ENCODE measurements around the gene CEP63. TPM values are rescaled to one million over a fixed set of nuclear protein-coding genes. Genes with fewer than 3 reads are reported as not detected.

Gene CEP63
- total RNA-seq, 2 donors from 2014 or later: 19.2 to 30.0 TPM

DNA sequence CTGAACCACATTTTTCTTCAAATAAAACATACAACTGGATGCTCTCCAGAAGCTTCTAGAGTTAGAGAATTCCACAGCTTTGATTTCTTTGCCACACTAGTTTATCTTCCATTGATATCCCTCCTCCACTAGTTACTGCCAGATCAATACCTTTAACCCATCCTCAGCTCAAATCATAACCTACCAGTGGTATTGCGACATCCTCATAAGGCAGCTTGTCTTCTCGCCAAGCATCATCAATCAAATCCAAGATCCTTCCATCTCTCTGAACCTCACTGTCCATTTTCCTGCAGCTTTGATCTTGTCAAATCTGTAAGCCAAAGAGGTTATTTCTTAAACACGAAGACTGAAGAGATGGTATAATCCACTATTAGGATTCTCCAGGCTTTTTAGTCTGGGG is 3.2 kb upstream of the CEP63 start:
- no peak for ATAC-seq
- Histone ChIP-seq H3K4me1 (peaks cover 39% of the 10 kb centered on the region), H3K27ac (peak overlapping the region in 2 of 4 donors; percentile 4 to 46), H3K36me3 (replicated peaks in 1 of 2; ENCODE audit: insufficient read depth in 1 of 2, low read depth in 2 of 2) (peaks cover 14 to 20% of the 10 kb centered on the region in 2 donors), H3K27me3 (no peaks in the 10 kb centered on the region), H3K4me3 (no peak overlapping the region), H3K9me3 (no peaks in the 10 kb centered on the region)
- 85 to 95% methylated on average over 3 of the region's 3 CpGs for WGBS, 2 donors
- TF ChIP-seq, protein P1, sequence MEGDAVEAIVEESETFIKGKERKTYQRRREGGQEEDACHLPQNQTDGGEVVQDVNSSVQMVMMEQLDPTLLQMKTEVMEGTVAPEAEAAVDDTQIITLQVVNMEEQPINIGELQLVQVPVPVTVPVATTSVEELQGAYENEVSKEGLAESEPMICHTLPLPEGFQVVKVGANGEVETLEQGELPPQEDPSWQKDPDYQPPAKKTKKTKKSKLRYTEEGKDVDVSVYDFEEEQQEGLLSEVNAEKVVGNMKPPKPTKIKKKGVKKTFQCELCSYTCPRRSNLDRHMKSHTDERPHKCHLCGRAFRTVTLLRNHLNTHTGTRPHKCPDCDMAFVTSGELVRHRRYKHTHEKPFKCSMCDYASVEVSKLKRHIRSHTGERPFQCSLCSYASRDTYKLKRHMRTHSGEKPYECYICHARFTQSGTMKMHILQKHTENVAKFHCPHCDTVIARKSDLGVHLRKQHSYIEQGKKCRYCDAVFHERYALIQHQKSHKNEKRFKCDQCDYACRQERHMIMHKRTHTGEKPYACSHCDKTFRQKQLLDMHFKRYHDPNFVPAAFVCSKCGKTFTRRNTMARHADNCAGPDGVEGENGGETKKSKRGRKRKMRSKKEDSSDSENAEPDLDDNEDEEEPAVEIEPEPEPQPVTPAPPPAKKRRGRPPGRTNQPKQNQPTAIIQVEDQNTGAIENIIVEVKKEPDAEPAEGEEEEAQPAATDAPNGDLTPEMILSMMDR (IDR thresholded peaks at IDR 0.05): no peak
- no peak for TF ChIP-seq POLR2A (IDR thresholded peaks at IDR 0.05)
- intact Hi-C loops (cut with DNase I): no loop called here
- DNase-seq: no peak

DNA sequence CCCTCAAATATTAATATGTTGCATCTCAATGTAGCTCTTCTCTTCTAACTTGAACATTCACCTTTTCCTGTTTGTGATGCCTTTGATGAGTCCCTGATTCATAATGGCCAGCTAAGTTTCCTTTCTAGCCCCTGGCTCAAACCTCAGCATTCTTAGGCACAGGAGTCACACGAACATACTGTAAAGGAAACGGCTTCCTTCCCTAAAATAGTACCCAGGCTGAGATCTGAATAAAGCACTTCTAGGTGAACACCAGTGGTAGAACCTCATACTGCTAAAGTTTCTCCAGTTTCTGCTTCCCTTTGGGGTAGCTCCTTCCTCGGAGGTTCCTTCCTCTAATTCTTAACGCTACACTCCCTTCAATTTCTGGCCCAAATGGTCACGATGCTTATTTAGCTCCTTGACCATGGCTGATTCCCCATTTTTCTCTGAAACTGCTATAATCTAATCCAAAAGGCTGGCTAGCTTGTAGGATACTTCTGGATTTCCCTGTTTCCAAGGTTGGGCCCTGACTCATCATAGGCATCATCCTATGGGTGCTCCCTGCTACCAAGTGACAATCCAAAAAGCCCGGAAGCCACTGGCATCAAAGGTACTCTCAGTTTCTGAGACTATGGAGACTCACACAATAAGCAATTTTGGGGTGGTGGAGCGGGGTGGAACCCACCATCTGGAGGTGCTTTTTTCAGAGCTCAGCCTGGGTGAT is 2.5 kb upstream of the CEP63 start:
- Histone ChIP-seq H3K9me3 (no peaks in the 10 kb centered on the region), H3K36me3 (replicated peaks in 1 of 2; ENCODE audit: insufficient read depth in 1 of 2, low read depth in 2 of 2) (peaks cover 14 to 19% of the 10 kb centered on the region in 2 donors), H3K4me3 (no peak overlapping the region), H3K27me3 (no peaks in the 10 kb centered on the region), H3K4me1 (peaks cover 46% of the 10 kb centered on the region), H3K27ac (peak overlapping the region in 1 of 4 donors; percentile 46)
- no peak for TF ChIP-seq POLR2A (IDR thresholded peaks at IDR 0.05)
- TF ChIP-seq, protein P1 (IDR thresholded peaks at IDR 0.05): no peak
- DNase-seq: no peak
- intact Hi-C loops (cut with DNase I): no loop called here
- WGBS, 2 donors: 67 to 90% methylated on average over 7 of the region's 7 CpGs
- ATAC-seq: no peak

DNA sequence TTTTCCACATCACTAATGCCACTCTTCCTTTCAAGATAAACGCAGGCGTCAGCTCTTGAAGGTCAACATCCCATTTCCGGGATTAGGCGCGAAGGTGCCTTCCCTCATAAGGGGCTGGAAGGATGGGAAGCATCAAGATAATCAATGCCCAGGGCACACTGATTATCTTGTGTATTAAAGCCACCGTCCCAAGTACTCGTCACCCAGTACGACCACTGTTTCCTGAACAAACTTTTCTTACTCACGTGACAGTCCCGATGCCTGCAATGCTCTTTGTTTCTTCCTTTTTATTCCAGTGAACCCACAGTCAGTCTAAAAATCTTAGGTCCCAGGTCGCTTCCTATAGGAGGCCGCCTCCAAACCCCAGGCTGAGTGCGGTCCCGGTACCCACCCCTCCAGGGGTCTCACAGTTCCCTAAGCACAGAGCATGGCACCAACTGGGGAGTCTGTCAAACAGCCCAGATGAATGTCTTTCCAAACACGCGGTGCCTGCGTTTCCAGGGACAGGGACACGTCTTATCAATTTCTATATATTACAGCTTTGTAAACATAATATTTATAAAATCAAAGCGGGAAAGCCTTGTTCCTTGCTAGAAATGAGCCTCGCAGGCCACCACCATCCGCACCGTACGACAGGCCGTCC is 661 bp upstream of the CEP63 start:
- WGBS, 2 donors: 0 to 1% methylated on average over 24 of the region's 24 CpGs
- TF ChIP-seq, protein P1 (IDR thresholded peaks at IDR 0.05): no peak
- no peak for TF ChIP-seq POLR2A (IDR thresholded peaks at IDR 0.05)
- H3K27ac ChIP-seq: peak overlapping the region; percentile 87 to 99 (median 94)
- peaks cover 14 to 16% of the 10 kb centered on the region in 2 donors for H3K36me3 ChIP-seq (replicated peaks in 1 of 2; ENCODE audit: insufficient read depth in 1 of 2, low read depth in 2 of 2)
- DNase-seq: peak; percentile 42 to 93 (median 92)
- H3K9me3 ChIP-seq: no peaks in the 10 kb centered on the region
- H3K4me1 ChIP-seq: peaks cover 48% of the 10 kb centered on the region
- intact Hi-C loops (cut with DNase I): no loop called here
- no peak for ATAC-seq
- no peaks in the 10 kb centered on the region for H3K27me3 ChIP-seq
- H3K4me3 ChIP-seq: peak overlapping the region; percentile 68 to 85

DNA sequence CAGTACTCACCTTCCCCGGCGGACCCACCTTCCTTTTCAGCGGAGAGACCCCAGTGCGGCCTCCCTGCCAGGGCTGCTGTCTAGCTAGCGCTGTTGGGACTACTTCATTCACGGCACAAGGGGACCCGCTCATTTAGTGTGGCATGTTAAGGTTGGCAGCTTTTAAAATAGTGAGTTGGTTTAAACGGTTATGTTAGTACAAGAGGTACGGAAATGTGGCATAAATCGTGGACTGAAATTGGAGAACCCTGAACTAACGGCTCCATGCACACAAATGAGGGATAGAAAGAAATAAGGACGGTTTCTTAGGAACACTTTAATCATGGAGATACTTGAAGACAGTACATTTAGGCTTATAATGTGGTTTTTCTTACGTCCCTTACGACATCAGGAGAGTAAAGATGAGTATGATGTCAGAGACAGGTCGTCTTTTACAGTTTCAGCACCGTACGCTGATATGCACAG is 752 bp downstream of the CEP63 start:
- intact Hi-C loops (cut with DNase I): no loop called here
- ATAC-seq (no peak), DNase-seq (no peak)
- 1% methylated on average over 13 to 17 of the region's 17 CpGs for WGBS, 2 donors
- TF ChIP-seq POLR2A (IDR thresholded peaks at IDR 0.05): no peak
- TF ChIP-seq, protein P1 (IDR thresholded peaks at IDR 0.05): no peak
- H3K4me1 ChIP-seq: peaks cover 48% of the 10 kb centered on the region
- peak overlapping the region; percentile 68 to 94 for H3K4me3 ChIP-seq
- peak overlapping the region; percentile 87 to 99 (median 94) for H3K27ac ChIP-seq
- H3K9me3 ChIP-seq: no peaks in the 10 kb centered on the region
- H3K27me3 ChIP-seq: no peaks in the 10 kb centered on the region
- peaks cover 3 to 8% of the 10 kb centered on the region in 2 donors for H3K36me3 ChIP-seq (replicated peaks in 1 of 2; ENCODE audit: insufficient read depth in 1 of 2, low read depth in 2 of 2)

Measured in body of pancreas (tissue), 4 donors.